NCI-H1436 (cell line): ENCODE measurements around the gene LMNA.

Source experiments
- DNase-seq: peaks from one replicate; lab custom pipeline; 2025; lab: John Stamatoyannopoulos, UW

LMNA gene

GRCh38 chr1:156140879-156141707 is 26.6 kb downstream of the LMNA start:
- no peak for DNase-seq

GRCh38 chr1:156143765-156144489 is 29.4 kb downstream of the LMNA start:
- DNase-seq = no peak

GRCh38 chr1:156144742-156145141 is 30.2 kb downstream of the LMNA start:
- DNase-seq = no peak

GRCh38 chr1:156145650-156146019 is 31.1 kb downstream of the LMNA start:
- DNase-seq = no peak

GRCh38 chr1:156146020-156146768 is 31.7 kb downstream of the LMNA start:
- DNase-seq = peak; percentile 78

GRCh38 chr1:156146769-156147405 is 32.4 kb downstream of the LMNA start:
- no peak for DNase-seq

- DNase-seq = no peak
These were observed 33.7 kb downstream of the LMNA start for GRCh38 chr1:156148216-156148615.

GRCh38 chr1:156149374-156150332 is 35.1 kb downstream of the LMNA start:
- DNase-seq = no peak

GRCh38 chr1:156150333-156151011 is 36.0 kb downstream of the LMNA start:
- DNase-seq = no peak

- DNase-seq = no peak
These were observed 36.7 kb downstream of the LMNA start for GRCh38 chr1:156151093-156151688.

GRCh38 chr1:156152628-156153027 is 38.1 kb downstream of the LMNA start:
- no peak for DNase-seq

- no peak for DNase-seq
These were observed 38.9 kb downstream of the LMNA start, which contains the start of gene SEMA4A for GRCh38 chr1:156153362-156153761. TSS of gene SEMA4A (plus strand) at chr1:156153585. CDS start at chr1:156154579, 994 bp downstream.

- no peak for DNase-seq
These were observed 39.8 kb downstream of the LMNA start for GRCh38 chr1:156154317-156154749.

GRCh38 chr1:156155756-156156510 is 41.4 kb downstream of the LMNA start:
- DNase-seq = no peak

GRCh38 chr1:156157506-156157905 is 43.0 kb downstream of the LMNA start:
- DNase-seq = no peak

- no peak for DNase-seq
These were observed 43.5 kb downstream of the LMNA start for GRCh38 chr1:156157966-156158365.

- no peak for DNase-seq
These were observed 45.7 kb downstream of the LMNA start for GRCh38 chr1:156160000-156160742.

- no peak for DNase-seq
These were observed 46.2 kb downstream of the LMNA start for GRCh38 chr1:156160743-156161171.
